Measurements from ENCODE around the gene AGAP3.

- TF ChIP-seq POLR2A (IDR thresholded peaks at IDR 0.05) (no peak), CTCF (IDR thresholded peaks at IDR 0.05) (no peak)
These were observed 49.2 kb downstream of the AGAP3 start for GRCh38 chr7:151135525-151135845.

Measured in prostate gland (tissue), 2 donors.